K562 (cell line): ENCODE data around the gene TMCC2.

Experiments
- BCL6 ChIP-seq: fragments of 250-450 bp; sonication (Bioruptor Pico); IDR thresholded peaks from 2 replicates; pipeline ENCODE4 v1.4.0; 2020
- NFYB ChIP-seq: IDR thresholded peaks from 2 replicates; pipeline ENCODE4 v1.6.1; 2011; ENCODE audit warnings: mild to moderate bottlenecking, moderate library complexity; ENCODE audit not compliant: insufficient read length; ENCODE audit errors: extremely low read depth
- TF ChIP-seq, protein P1 (sequence below): sonication (generic); formaldehyde crosslinking; IDR thresholded peaks from 2 replicates; pipeline ENCODE4 v1.8.0; 2022; ENCODE audit warnings: mild to moderate bottlenecking, missing genetic modification reagents

GRCh38 chr1:205186191-205186590 lies 41.6 kb upstream of the TMCC2 start:
- no peak for TF ChIP-seq BCL6 (CRISPR knock-in tag)
- TF ChIP-seq, protein P1, sequence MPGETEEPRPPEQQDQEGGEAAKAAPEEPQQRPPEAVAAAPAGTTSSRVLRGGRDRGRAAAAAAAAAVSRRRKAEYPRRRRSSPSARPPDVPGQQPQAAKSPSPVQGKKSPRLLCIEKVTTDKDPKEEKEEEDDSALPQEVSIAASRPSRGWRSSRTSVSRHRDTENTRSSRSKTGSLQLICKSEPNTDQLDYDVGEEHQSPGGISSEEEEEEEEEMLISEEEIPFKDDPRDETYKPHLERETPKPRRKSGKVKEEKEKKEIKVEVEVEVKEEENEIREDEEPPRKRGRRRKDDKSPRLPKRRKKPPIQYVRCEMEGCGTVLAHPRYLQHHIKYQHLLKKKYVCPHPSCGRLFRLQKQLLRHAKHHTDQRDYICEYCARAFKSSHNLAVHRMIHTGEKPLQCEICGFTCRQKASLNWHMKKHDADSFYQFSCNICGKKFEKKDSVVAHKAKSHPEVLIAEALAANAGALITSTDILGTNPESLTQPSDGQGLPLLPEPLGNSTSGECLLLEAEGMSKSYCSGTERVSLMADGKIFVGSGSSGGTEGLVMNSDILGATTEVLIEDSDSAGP (CRISPR knock-in tag): no peak
- TF ChIP-seq NFYB: no peak
